Endothelial cell of umbilical vein (primary cell): ENCODE measurements around the gene LTBP1. TPM values are rescaled to one million over a fixed set of nuclear protein-coding genes. Genes with fewer than 3 reads are reported as not detected.

ENCODE experiments used
- BruUV-seq: library from RNA; stranded (reverse); fragments of 400-500 nt; replicated peaks from 2 replicates; lab custom pipeline; 2021; lab: Mats Ljungman, UMichigan
- CTCF ChIA-PET: fragments of 300-600, 350-600 bp; sonication (Branson Sonifier 250); formaldehyde crosslinking; loops from one replicate; lab custom pipeline; 2021; ENCODE audit warnings: antibody characterized with exemption, inconsistent platforms; lab: Charles Lee
- POLR2A ChIA-PET: fragments of 300-600, 350-600 bp; sonication (Branson Sonifier 250); formaldehyde crosslinking; loops from one replicate; lab custom pipeline; 2021; ENCODE audit warnings: antibody characterized with exemption, inconsistent platforms; lab: Charles Lee
- DNase-seq: peaks from one replicate; pipeline ENCODE4 v3.0.0-alpha.2; 2011; ENCODE audit warnings: low read depth, low spot score
- FAIRE-seq: peaks from 2 replicates; lab custom pipeline; 2011; peaks lifted over from hg19 to GRCh38; lab: Jason Lieb, UNC
- H2AFZ ChIP-seq: 2 replicates; pipeline ENCODE4 v1.6.0; 2012; ENCODE audit warnings: low read depth, low read length, control low read depth, inconsistent platforms
- H3K27ac ChIP-seq: 2 replicates; pipeline ENCODE4 v1.5.1; 2011; ENCODE audit warnings: low read depth, mild to moderate bottlenecking, control low read depth, low read length, moderate library complexity; ENCODE audit not compliant: insufficient read depth
- H3K27me3 ChIP-seq, 2 experiments: 2 replicates each; pipeline versions ENCODE4 v1.6.0 to v1.6.1; 2011; ENCODE audit warnings: low read length in 2 of 2, mixed read lengths in 1 of 2; ENCODE audit not compliant: control insufficient read depth in 2 of 2, insufficient read depth in 2 of 2
- H3K36me3 ChIP-seq, 2 experiments: 2 replicates in 1 of 2; 3 replicates in 1 of 2; pipeline ENCODE4 v1.5.1; 2011; ENCODE audit warnings: low read length in 2 of 2, mild to moderate bottlenecking in 1 of 2, moderate library complexity in 1 of 2; ENCODE audit not compliant: control insufficient read depth in 2 of 2, insufficient read depth in 2 of 2; ENCODE audit errors: extremely low read depth in 1 of 2
- H3K4me1 ChIP-seq: 3 replicates; pipeline ENCODE4 v1.5.1; 2011; ENCODE audit warnings: mild to moderate bottlenecking, low read length; ENCODE audit not compliant: control insufficient read depth, insufficient read depth; ENCODE audit errors: extremely low read depth
- H3K4me2 ChIP-seq: 2 replicates; pipeline ENCODE4 v1.6.1; 2011; ENCODE audit warnings: low read length, control low read depth, mixed read lengths; ENCODE audit not compliant: insufficient read depth
- H3K4me3 ChIP-seq, 3 experiments: fragments of 200-600 bp in 1 of 3; sonication (generic), shearing (Covaris generic) in 1 of 3; replicated peaks in 1 of 3; 2 replicates each; pipeline ENCODE4 v1.5.1; 2011 to 2016; ENCODE audit warnings: control low read depth in 3 of 3, low read length in 3 of 3, mild to moderate bottlenecking in 2 of 3, inconsistent platforms in 1 of 3, low read depth in 1 of 3, moderate library complexity in 1 of 3; ENCODE audit not compliant: insufficient read depth in 1 of 3
- H3K79me2 ChIP-seq: 2 replicates; pipeline ENCODE4 v1.6.0; 2012; ENCODE audit warnings: low read length, inconsistent platforms; ENCODE audit not compliant: control insufficient read depth, insufficient read depth
- H3K9ac ChIP-seq: replicated peaks from 2 replicates; pipeline ENCODE3; 2011; ENCODE audit warnings: low read length, control low read depth; ENCODE audit not compliant: insufficient read depth; ENCODE audit errors: extremely low read depth
- H3K9me1 ChIP-seq: replicated peaks from 3 replicates; pipeline ENCODE4 v1.6.0; 2011; ENCODE audit warnings: mild to moderate bottlenecking, low read length; ENCODE audit not compliant: control insufficient read depth, insufficient read depth; ENCODE audit errors: extremely low read depth
- H3K9me3 ChIP-seq: replicated peaks from 2 replicates; pipeline ENCODE4 v1.5.1; 2012; ENCODE audit warnings: low read length, inconsistent platforms; ENCODE audit not compliant: control insufficient read depth, insufficient read depth
- H4K20me1 ChIP-seq: replicated peaks from 2 replicates; pipeline ENCODE3; 2011; ENCODE audit warnings: mild to moderate bottlenecking, low read length; ENCODE audit not compliant: control insufficient read depth, insufficient read depth; ENCODE audit errors: extremely low read depth
- CTCF ChIP-seq, 2 donors: IDR thresholded peaks; 1 replicate in 1 of 2; 2 replicates in 1 of 2; pipeline ENCODE4 v1.5.1; 2011; ENCODE audit warnings: low read length in 2 of 2, mild to moderate bottlenecking in 2 of 2, moderate library complexity in 2 of 2, control low read depth in 1 of 2, inconsistent platforms in 1 of 2, low read depth in 1 of 2; ENCODE audit not compliant: insufficient read depth in 1 of 2; ENCODE audit errors: extremely low read depth in 1 of 2
- EZH2 ChIP-seq: IDR thresholded peaks from 2 replicates; pipeline ENCODE4 v1.6.1; 2012; ENCODE audit warnings: borderline replicate concordance, low read depth, mild to moderate bottlenecking, moderate library complexity, low read length, inconsistent platforms; ENCODE audit not compliant: severe bottlenecking
- FOS ChIP-seq: IDR thresholded peaks from 2 replicates; pipeline ENCODE4 v1.6.1; 2011; ENCODE audit warnings: mild to moderate bottlenecking, low read length, moderate library complexity, borderline replicate concordance; ENCODE audit not compliant: insufficient read depth
- GATA2 ChIP-seq: IDR thresholded peaks from 2 replicates; pipeline ENCODE4 v1.7.0; 2011; ENCODE audit warnings: low read depth, mild to moderate bottlenecking, moderate library complexity, mixed read lengths, low read length; ENCODE audit not compliant: insufficient read length, insufficient read depth
- JUN ChIP-seq: IDR thresholded peaks from 2 replicates; pipeline ENCODE4 v1.6.1; 2011; ENCODE audit warnings: borderline replicate concordance, low read depth; ENCODE audit not compliant: insufficient read length, insufficient read depth
- MAX ChIP-seq: IDR thresholded peaks from 2 replicates; pipeline ENCODE4 v1.6.1; 2011; ENCODE audit not compliant: insufficient read depth, insufficient read length
- MYC ChIP-seq: IDR thresholded peaks from one replicate; pipeline ENCODE4 v1.6.1; 2011; ENCODE audit warnings: mild to moderate bottlenecking, low read depth, low read length
- POLR2A ChIP-seq: IDR thresholded peaks from 2 replicates; pipeline ENCODE4 v1.6.1; 2012; ENCODE audit warnings: low read depth, mild to moderate bottlenecking, control low read depth, low read length
- POLR2AphosphoS5 ChIP-seq: IDR thresholded peaks from 2 replicates; pipeline ENCODE4 v1.6.1; 2012; ENCODE audit warnings: low read depth, mild to moderate bottlenecking, control low read depth, low read length, moderate library complexity; ENCODE audit not compliant: insufficient read depth
- dilution Hi-C: fragments of 300-500 bp; cut with MboI; formaldehyde crosslinking; loops from one replicate; pipeline ENCODE4 v1.15.0; 2019; ENCODE audit warnings: low sequenced_read_pairs; ENCODE audit not compliant: extremely low pct_ligation_motif_present
- intact Hi-C: fragments of 100-400 bp; cut with micrococcal nuclease; formaldehyde crosslinking; loops from one replicate; pipeline ENCODE4 v1.10.0; 2022
- polyA plus RNA-seq, 4 experiments: library from polyadenylated mRNA; depleted of rRNA in 3 of 4; stranded (reverse) in 3 of 4; unstranded in 1 of 4; fragments of >200 nt; gene quantifications; 2 replicates each; pipeline versions ENCODE4 v1.2.1 to v1.2.3, GENCODE V29; 2011 to 2012; ENCODE audit warnings: missing spikeins in 1 of 4
- total RNA-seq: library from RNA; stranded (reverse); gene quantifications from 2 replicates; pipeline ENCODE4 v1.2.3, GENCODE V29; 2021

LTBP1 gene
- total and polyA plus RNA-seq, 2 donors (not counting 3 experiments of a cell fraction or from before 2014, with no cell fraction given), result 57.4 to 68.2 TPM

- Histone ChIP-seq H3K9me1 (no peaks in the 10 kb centered on the region), H3K36me3 (no peaks in the 10 kb centered on the region), H3K4me1 (peaks cover 23% of the 10 kb centered on the region), H3K4me2 (no peak overlapping the region), H2AFZ (no peak overlapping the region), H3K27ac (no peak overlapping the region), H3K4me3 (no peak overlapping the region), H3K9ac (no peak overlapping the region), H3K9me3 (no peaks in the 10 kb centered on the region), H3K27me3 (no peaks in the 10 kb centered on the region), H3K79me2 (no peaks in the 10 kb centered on the region), H4K20me1 (no peaks in the 10 kb centered on the region)
- DNase-seq, result no peak
- TF ChIP-seq CTCF (IDR thresholded peaks at IDR 0.05; ENCODE audit: extremely low read depth in 1 of 2, insufficient read depth in 1 of 2, low read depth in 1 of 2, low read length in 2 of 2) (no peak), MYC (no peak), MAX (no peak), GATA2 (no peak), FOS (no peak), EZH2 (no peak), POLR2AphosphoS5 (no peak), POLR2A (no peak), JUN (no peak)
- CTCF ChIA-PET, result interaction anchor here (0.9 to 1.0 kb wide), 2 partner anchors 11 to 111 kb away, joined by 3 to 4 read pairs; no protein-coding TSS in a partner anchor
- intact Hi-C loops, result no loop called here
- POLR2A ChIA-PET, result no interaction called here
- dilution Hi-C loops, result no loop called here
- BruUV-seq, result no TSS peak
- no peak for FAIRE-seq
Measured at GRCh38 chr2:33131749-33132148, 185.0 kb downstream of the LTBP1 start.
